Endothelial cell of umbilical vein (primary cell): ENCODE data around the gene TMEM45B.

Source experiments
- EZH2 ChIP-seq: IDR thresholded peaks from 2 replicates; pipeline ENCODE4 v1.6.1; 2012; ENCODE audit warnings: borderline replicate concordance, low read depth, mild to moderate bottlenecking, moderate library complexity, low read length, inconsistent platforms; ENCODE audit not compliant: severe bottlenecking
- POLR2A ChIP-seq: IDR thresholded peaks from 2 replicates; pipeline ENCODE4 v1.6.1; 2012; ENCODE audit warnings: low read depth, mild to moderate bottlenecking, control low read depth, low read length
- POLR2AphosphoS5 ChIP-seq: IDR thresholded peaks from 2 replicates; pipeline ENCODE4 v1.6.1; 2012; ENCODE audit warnings: low read depth, mild to moderate bottlenecking, control low read depth, low read length, moderate library complexity; ENCODE audit not compliant: insufficient read depth
- TF ChIP-seq, protein P1 (sequence below), 2 donors: IDR thresholded peaks; 1 replicate in 1 of 2; 2 replicates in 1 of 2; pipeline ENCODE4 v1.5.1; 2011; ENCODE audit warnings: low read length in 2 of 2, mild to moderate bottlenecking in 2 of 2, moderate library complexity in 2 of 2, control low read depth in 1 of 2, inconsistent platforms in 1 of 2, low read depth in 1 of 2; ENCODE audit not compliant: insufficient read depth in 1 of 2; ENCODE audit errors: extremely low read depth in 1 of 2

DNA sequence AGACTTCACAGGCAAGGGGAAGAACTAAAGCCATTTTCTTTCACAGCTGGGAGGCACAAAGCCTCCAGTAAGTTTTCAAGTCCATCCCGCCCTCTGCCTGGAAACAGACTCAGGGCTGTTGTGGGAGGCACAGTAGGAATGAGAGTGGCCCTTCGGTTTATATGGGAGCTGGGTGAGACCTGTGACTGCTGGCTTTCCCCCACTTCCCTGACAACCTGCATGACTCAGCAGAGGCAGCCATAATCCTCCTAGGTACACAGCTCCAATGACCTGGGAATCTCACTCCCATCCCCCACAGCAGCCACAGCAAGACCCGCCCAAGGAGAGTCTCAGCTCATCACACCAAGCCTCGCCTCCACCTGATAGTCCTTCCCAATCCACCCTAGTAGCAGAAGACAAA lies 12.1 kb upstream of the TMEM45B start:
- TF ChIP-seq, protein P1, sequence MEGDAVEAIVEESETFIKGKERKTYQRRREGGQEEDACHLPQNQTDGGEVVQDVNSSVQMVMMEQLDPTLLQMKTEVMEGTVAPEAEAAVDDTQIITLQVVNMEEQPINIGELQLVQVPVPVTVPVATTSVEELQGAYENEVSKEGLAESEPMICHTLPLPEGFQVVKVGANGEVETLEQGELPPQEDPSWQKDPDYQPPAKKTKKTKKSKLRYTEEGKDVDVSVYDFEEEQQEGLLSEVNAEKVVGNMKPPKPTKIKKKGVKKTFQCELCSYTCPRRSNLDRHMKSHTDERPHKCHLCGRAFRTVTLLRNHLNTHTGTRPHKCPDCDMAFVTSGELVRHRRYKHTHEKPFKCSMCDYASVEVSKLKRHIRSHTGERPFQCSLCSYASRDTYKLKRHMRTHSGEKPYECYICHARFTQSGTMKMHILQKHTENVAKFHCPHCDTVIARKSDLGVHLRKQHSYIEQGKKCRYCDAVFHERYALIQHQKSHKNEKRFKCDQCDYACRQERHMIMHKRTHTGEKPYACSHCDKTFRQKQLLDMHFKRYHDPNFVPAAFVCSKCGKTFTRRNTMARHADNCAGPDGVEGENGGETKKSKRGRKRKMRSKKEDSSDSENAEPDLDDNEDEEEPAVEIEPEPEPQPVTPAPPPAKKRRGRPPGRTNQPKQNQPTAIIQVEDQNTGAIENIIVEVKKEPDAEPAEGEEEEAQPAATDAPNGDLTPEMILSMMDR (IDR thresholded peaks at IDR 0.05; ENCODE audit: extremely low read depth in 1 of 2, insufficient read depth in 1 of 2, low read depth in 1 of 2, low read length in 2 of 2): no peak
- TF ChIP-seq POLR2A: no peak
- no peak for TF ChIP-seq POLR2AphosphoS5
- no peak for TF ChIP-seq EZH2
